Measurements from ENCODE around the gene SPG11.
"Not testable (repeated sequence)": the region's sequence is repeated elsewhere in the genome, so short reads cannot be mapped to it uniquely, and the experiment has no call there.

SPG11 gene

GRCh38 chr15:44647036-44647435, 16.4 kb downstream of the SPG11 start:
- TF ChIP-seq CTCF (IDR thresholded peaks at IDR 0.05; ENCODE audit: low read depth, low read length) (no peak), POLR2A (IDR thresholded peaks at IDR 0.05; ENCODE audit: extremely low read depth, insufficient read length) (no peak), MYC (IDR thresholded peaks at IDR 0.05; ENCODE audit: low read depth, low read length) (no peak)
- TF ChIP-seq, protein P1, sequence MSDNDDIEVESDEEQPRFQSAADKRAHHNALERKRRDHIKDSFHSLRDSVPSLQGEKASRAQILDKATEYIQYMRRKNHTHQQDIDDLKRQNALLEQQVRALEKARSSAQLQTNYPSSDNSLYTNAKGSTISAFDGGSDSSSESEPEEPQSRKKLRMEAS (IDR thresholded peaks at IDR 0.05; ENCODE audit: low read depth, low read length) = no peak
- no peak overlapping the region for H3K4me3 ChIP-seq (ENCODE audit: low read depth, low read length)
- DNase-seq (ENCODE audit: low read depth) = no peak

DNA sequence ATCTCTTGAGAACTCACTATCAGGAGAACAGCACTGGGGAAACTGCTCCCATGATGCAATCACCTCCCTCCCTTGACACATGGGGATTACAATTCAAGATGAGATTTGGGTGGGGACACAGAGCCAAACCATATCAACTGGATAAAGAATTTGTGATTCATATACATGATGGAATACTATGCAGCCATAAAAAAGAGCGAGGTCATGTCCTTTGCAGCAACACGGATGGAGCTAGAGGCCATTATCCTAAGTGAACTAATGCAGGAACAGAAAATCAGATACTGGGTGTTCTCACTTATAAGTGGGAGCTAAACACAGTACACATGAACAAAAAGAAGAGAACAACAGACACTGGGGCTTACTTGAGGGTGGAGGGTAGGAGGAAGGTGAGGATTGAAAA, 17.0 kb downstream of the SPG11 start:
- no peak overlapping the region for H3K4me3 ChIP-seq (ENCODE audit: low read depth, low read length)
- DNase-seq (ENCODE audit: low read depth) = no peak
- TF ChIP-seq CTCF (IDR thresholded peaks at IDR 0.05; ENCODE audit: low read depth, low read length) (no peak), POLR2A (IDR thresholded peaks at IDR 0.05; ENCODE audit: extremely low read depth, insufficient read length) (no peak), MYC (IDR thresholded peaks at IDR 0.05; ENCODE audit: low read depth, low read length) (no peak)
- TF ChIP-seq, protein P1 (IDR thresholded peaks at IDR 0.05; ENCODE audit: low read depth, low read length) = no peak

- H3K4me3 ChIP-seq (ENCODE audit: low read depth, low read length) = no peak overlapping the region
- DNase-seq (ENCODE audit: low read depth) = no peak
- TF ChIP-seq CTCF (IDR thresholded peaks at IDR 0.05; ENCODE audit: low read depth, low read length) (no peak), MYC (IDR thresholded peaks at IDR 0.05; ENCODE audit: low read depth, low read length) (no peak), POLR2A (IDR thresholded peaks at IDR 0.05; ENCODE audit: extremely low read depth, insufficient read length) (no peak)
- TF ChIP-seq, protein P1 (IDR thresholded peaks at IDR 0.05; ENCODE audit: low read depth, low read length) = no peak
These were observed 21.8 kb downstream of the SPG11 start for GRCh38 chr15:44641651-44642050.

GRCh38 chr15:44636976-44637375, 26.5 kb downstream of the SPG11 start:
- no peak overlapping the region for H3K4me3 ChIP-seq (ENCODE audit: low read depth, low read length)
- DNase-seq (ENCODE audit: low read depth) = no peak
- no peak for TF ChIP-seq CTCF (IDR thresholded peaks at IDR 0.05; ENCODE audit: low read depth, low read length)
- TF ChIP-seq MYC (IDR thresholded peaks at IDR 0.05; ENCODE audit: low read depth, low read length) = no peak
- TF ChIP-seq POLR2A (IDR thresholded peaks at IDR 0.05; ENCODE audit: extremely low read depth, insufficient read length) = no peak
- TF ChIP-seq, protein P1 (IDR thresholded peaks at IDR 0.05; ENCODE audit: low read depth, low read length) = no peak

GRCh38 chr15:44633603-44634002, 29.9 kb downstream of the SPG11 start:
- no peak overlapping the region for H3K4me3 ChIP-seq (ENCODE audit: low read depth, low read length)
- peak; percentile 38 for DNase-seq (ENCODE audit: low read depth)
- TF ChIP-seq, protein P1 (IDR thresholded peaks at IDR 0.05; ENCODE audit: low read depth, low read length) = no peak
- TF ChIP-seq POLR2A (IDR thresholded peaks at IDR 0.05; ENCODE audit: extremely low read depth, insufficient read length) (no peak), CTCF (IDR thresholded peaks at IDR 0.05; ENCODE audit: low read depth, low read length) (no peak), MYC (IDR thresholded peaks at IDR 0.05; ENCODE audit: low read depth, low read length) (no peak)

GRCh38 chr15:44625286-44625685, 38.2 kb downstream of the SPG11 start:
- not testable (repeated sequence) for H3K4me3 ChIP-seq (ENCODE audit: low read depth, low read length)
- peak; percentile 20 for DNase-seq (ENCODE audit: low read depth)
